Colonic mucosa (tissue), 4 donors: ENCODE results near the gene CCDC24. TPM values are rescaled to one million over a fixed set of nuclear protein-coding genes. Genes with fewer than 3 reads are reported as not detected.

Experiments used
- DNase-seq: peaks from one replicate; pipeline ENCODE4 v3.0.0-alpha.2; 2020
- H3K27ac ChIP-seq: fragments of 200-600 bp; one replicate; pipeline ENCODE4 v1.8.0; 2021
- H3K27me3 ChIP-seq: fragments of 200-600 bp; one replicate; pipeline ENCODE4 v1.8.0; 2021
- H3K36me3 ChIP-seq: fragments of 200-600 bp; one replicate; pipeline ENCODE4 v1.8.0; 2021
- H3K4me1 ChIP-seq: fragments of 200-600 bp; one replicate; pipeline ENCODE4 v1.8.0; 2021; ENCODE audit warnings: mild to moderate bottlenecking
- H3K4me3 ChIP-seq: fragments of 200-600 bp; one replicate; pipeline ENCODE4 v1.8.0; 2021
- H3K9ac ChIP-seq, 2 donors: one replicate each; pipeline ENCODE4 v1.7.0; 2013; ENCODE audit warnings: control low read depth in 2 of 2, low read depth in 2 of 2, low read length in 2 of 2
- H3K9me3 ChIP-seq: fragments of 200-600 bp; one replicate; pipeline ENCODE4 v1.8.0; 2021
- CTCF ChIP-seq: fragments of 200-600 bp; IDR thresholded peaks from one replicate; pipeline ENCODE4 v1.8.0; 2022; ENCODE audit warnings: antibody characterized with exemption, mild to moderate bottlenecking
- intact Hi-C: fragments of 100-400 bp; cut with DNase I; formaldehyde crosslinking; loops from one replicate; pipeline ENCODE4 v1.14.1; 2022
- total RNA-seq, 2 donors: library from RNA; stranded (reverse); fragmentation: NEBNext Ultra II Directional in 1 of 2; extraction: Animal tissue kit (Norgen Biotek cat#: 25700) in 1 of 2; gene quantifications; one replicate each; pipeline ENCODE4 v1.2.1, GENCODE V29; 2021
- donor health status: healthy.
- donor health status: DM: no; HTN: no; CAD: no.
- donor health status: DM: no; HTN: no; CAD: no.

The CCDC24 gene
- total RNA-seq, 2 donors from 2014 or later: 20.3 to 24.6 TPM

GRCh38 chr1:43987159-43987902 is 4.1 kb upstream of the CCDC24 start:
- H3K27me3 ChIP-seq: no peaks in the 10 kb centered on the region
- H3K27ac ChIP-seq: peak overlapping the region; percentile 37
- H3K4me1 ChIP-seq: no peaks in the 10 kb centered on the region
- H3K36me3 ChIP-seq: no peaks in the 10 kb centered on the region
- H3K9me3 ChIP-seq: no peaks in the 10 kb centered on the region
- no peak for DNase-seq
- H3K4me3 ChIP-seq: no peak overlapping the region
- peak overlapping the region in 1 of 2 donors; percentile 3 for H3K9ac ChIP-seq
- no peak for TF ChIP-seq CTCF
- intact Hi-C loops: no loop called here

DNA sequence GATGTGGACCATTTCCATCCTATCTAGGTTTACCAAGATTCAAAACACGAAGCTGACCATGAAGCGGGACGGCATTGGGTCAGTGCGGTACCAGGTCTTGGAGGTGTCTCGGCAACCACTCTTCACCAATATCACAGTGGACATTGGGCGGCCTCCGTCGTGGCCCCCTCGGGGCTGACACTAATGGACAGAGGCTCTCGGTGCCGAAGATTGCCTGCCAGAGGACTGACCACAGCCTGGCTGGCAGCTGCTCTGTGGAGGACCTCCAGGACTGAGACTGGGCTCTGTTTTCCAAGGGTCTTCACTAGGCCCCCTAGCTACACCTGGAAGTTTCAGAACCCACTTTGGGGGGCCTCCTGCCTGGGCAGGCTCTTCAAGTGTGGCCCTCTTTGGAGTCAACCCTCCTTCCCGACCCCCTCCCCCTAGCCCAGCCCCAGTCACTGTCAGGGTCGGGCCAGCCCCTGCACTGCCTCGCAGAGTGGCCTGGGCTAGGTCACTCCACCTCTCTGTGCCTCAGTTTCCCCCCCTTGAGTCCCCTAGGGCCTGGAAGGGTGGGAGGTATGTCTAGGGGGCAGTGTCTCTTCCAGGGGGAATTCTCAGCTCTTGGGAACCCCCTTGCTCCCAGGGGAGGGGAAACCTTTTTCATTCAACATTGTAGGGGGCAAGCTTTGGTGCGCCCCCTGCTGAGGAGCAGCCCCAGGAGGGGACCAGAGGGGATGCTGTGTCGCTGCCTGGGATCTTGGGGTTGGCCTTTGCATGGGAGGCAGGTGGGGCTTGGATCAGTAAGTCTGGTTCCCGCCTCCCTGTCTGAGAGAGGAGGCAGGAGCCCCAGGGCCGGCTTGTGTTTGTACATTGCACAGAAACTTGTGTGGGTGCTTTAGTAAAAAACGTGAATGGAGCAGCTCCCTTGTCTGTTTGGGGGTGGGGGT is 864 bp upstream of the CCDC24 start:
- Histone ChIP-seq H3K4me1 (no peaks in the 10 kb centered on the region), H3K4me3 (peak overlapping the region; percentile 76), H3K36me3 (no peaks in the 10 kb centered on the region), H3K27ac (peak overlapping the region; percentile 80), H3K9me3 (no peaks in the 10 kb centered on the region), H3K9ac (peak overlapping the region; percentile 79 to 81), H3K27me3 (no peaks in the 10 kb centered on the region)
- intact Hi-C loops: no loop called here
- TF ChIP-seq CTCF: no peak
- DNase-seq: peak; percentile 40

GRCh38 chr1:43991200-43991475 is 261 bp upstream of the CCDC24 start:
- no peaks in the 10 kb centered on the region for H3K4me1 ChIP-seq
- H3K27me3 ChIP-seq: no peaks in the 10 kb centered on the region
- no peaks in the 10 kb centered on the region for H3K36me3 ChIP-seq
- peak overlapping the region; percentile 79 to 81 for H3K9ac ChIP-seq
- TF ChIP-seq CTCF: no peak
- no peak for DNase-seq
- H3K27ac ChIP-seq: peak overlapping the region; percentile 80
- peak overlapping the region; percentile 76 for H3K4me3 ChIP-seq
- intact Hi-C loops: no loop called here
- H3K9me3 ChIP-seq: no peaks in the 10 kb centered on the region

DNA sequence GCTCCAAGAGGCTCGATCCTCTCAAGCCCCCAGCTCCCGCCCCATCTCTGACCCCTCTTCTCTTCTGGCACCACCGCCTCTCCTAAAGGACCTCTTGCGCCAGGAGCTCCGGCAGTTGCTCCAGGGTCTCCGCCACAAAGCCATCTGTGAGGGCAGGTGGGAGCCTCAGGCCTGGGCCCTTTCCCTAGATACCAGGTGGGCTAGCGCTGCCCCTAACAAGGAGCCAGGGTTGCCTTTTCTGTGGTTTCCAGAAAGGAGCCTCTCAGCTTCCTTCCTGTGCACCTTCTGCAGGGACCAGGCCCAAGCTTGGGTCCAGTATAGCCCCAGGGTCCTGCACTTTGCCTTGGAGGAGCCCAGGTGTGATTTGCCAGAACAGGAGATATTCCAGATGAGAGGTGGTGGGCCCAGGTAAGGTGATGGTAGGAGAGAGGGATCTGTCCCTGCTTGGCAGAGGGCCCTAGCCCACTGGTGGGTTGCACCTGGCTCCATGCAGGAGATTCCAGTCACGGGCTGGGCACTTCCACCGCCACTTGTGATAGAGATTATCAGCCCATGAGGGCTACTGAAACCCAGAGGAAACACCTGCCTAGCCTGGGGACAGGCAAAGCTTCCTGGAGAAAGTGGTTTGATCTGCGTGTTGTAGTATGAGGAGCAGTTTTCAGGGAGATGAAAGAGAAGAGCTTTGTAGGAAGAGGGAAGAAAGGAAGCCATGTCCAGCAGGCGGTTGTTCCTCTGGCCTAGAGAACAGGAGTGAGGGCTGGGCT is 1.0 kb downstream of the CCDC24 start:
- intact Hi-C loops: no loop called here
- H3K4me1 ChIP-seq: no peaks in the 10 kb centered on the region
- no peak for DNase-seq

More for the DNA sequence above, 1.0 kb downstream of the CCDC24 start:
- H3K36me3 ChIP-seq: no peaks in the 10 kb centered on the region
- peak overlapping the region; percentile 79 to 81 for H3K9ac ChIP-seq
- peak overlapping the region; percentile 80 for H3K27ac ChIP-seq
- no peak for TF ChIP-seq CTCF
- H3K4me3 ChIP-seq: peak overlapping the region; percentile 76
- no peaks in the 10 kb centered on the region for H3K27me3 ChIP-seq
- no peaks in the 10 kb centered on the region for H3K9me3 ChIP-seq
